NCI-H774 (cell line): ENCODE results near the gene KCNG2.
"Not testable (repeated sequence)": the region's sequence is repeated elsewhere in the genome, so short reads cannot be mapped to it uniquely, and the experiment has no call there.

Experiments used
- DNase-seq: peaks from one replicate; lab custom pipeline; 2025; lab: John Stamatoyannopoulos, UW

The KCNG2 gene

GRCh38 chr18:79870301-79871025 is 72.7 kb downstream of the KCNG2 start:
- DNase-seq, result no peak

GRCh38 chr18:79871026-79871390 is 73.3 kb downstream of the KCNG2 start:
- no peak for DNase-seq

- DNase-seq, result no peak
Measured at GRCh38 chr18:79871481-79872091, 73.8 kb downstream of the KCNG2 start.

GRCh38 chr18:79872527-79873444 is 75.0 kb downstream of the KCNG2 start:
- no peak for DNase-seq

- no peak for DNase-seq
Measured at GRCh38 chr18:79873449-79874110, 75.8 kb downstream of the KCNG2 start.

- no peak for DNase-seq
Measured at GRCh38 chr18:79874553-79875530, 77.1 kb downstream of the KCNG2 start.

- no peak for DNase-seq
Measured at GRCh38 chr18:79875531-79875919, 77.8 kb downstream of the KCNG2 start.

GRCh38 chr18:79875931-79876461 is 78.3 kb downstream of the KCNG2 start:
- no peak for DNase-seq

GRCh38 chr18:79876497-79876896 is 78.8 kb downstream of the KCNG2 start:
- DNase-seq, result no peak

GRCh38 chr18:79877163-79878091 is 79.7 kb downstream of the KCNG2 start:
- DNase-seq, result no peak

- not testable (repeated sequence) for DNase-seq
Measured at GRCh38 chr18:79878246-79878645, 80.5 kb downstream of the KCNG2 start.

GRCh38 chr18:79878741-79879378 is 81.1 kb downstream of the KCNG2 start:
- no peak for DNase-seq

- DNase-seq, result no peak
Measured at GRCh38 chr18:79879566-79879965, 81.8 kb downstream of the KCNG2 start.

GRCh38 chr18:79881695-79882094 is 84.0 kb downstream of the KCNG2 start:
- no peak for DNase-seq

- DNase-seq, result no peak
Measured at GRCh38 chr18:79882522-79883241, 84.9 kb downstream of the KCNG2 start.

GRCh38 chr18:79883461-79884293 is 85.9 kb downstream of the KCNG2 start:
- DNase-seq, result no peak

- no peak for DNase-seq
Measured at GRCh38 chr18:79884294-79884962, 86.7 kb downstream of the KCNG2 start.
